SK-N-MC (cell line): ENCODE results near the gene MREG.

Experiments
- DNase-seq: peaks from one replicate; pipeline ENCODE4 v3.0.0-alpha.2; 2011; ENCODE audit warnings: low read depth, low spot score
- H3K27ac ChIP-seq: fragments of 200-600 bp; sonication (generic); 2 replicates; pipeline ENCODE4 v1.5.1; 2016; ENCODE audit warnings: mixed run types
- H3K36me3 ChIP-seq: fragments of 200-600 bp; sonication (generic); 2 replicates; pipeline ENCODE4 v1.6.1; 2017; ENCODE audit warnings: antibody characterized with exemption, low read length, mixed read lengths; ENCODE audit not compliant: insufficient read depth
- H3K4me3 ChIP-seq: fragments of 200-600 bp; sonication (generic); 2 replicates; pipeline ENCODE4 v1.5.1; 2016
- H3K9ac ChIP-seq: fragments of 200-600 bp; sonication (generic); 2 replicates; pipeline ENCODE4 v1.8.0; 2017; ENCODE audit warnings: mixed run types, mixed read lengths; ENCODE audit not compliant: insufficient read length
- H3K9me3 ChIP-seq: fragments of 200-600 bp; sonication (generic); 2 replicates; pipeline ENCODE4 v1.6.1; 2017; ENCODE audit warnings: low read depth, mild to moderate bottlenecking, antibody characterized with exemption, low read length, moderate library complexity, mixed read lengths
- EZH2 ChIP-seq: fragments of 200-600 bp; sonication (generic); IDR thresholded peaks from one replicate; pipeline ENCODE4 v1.6.1; 2017; ENCODE audit warnings: antibody characterized with exemption
- FOXP2 ChIP-seq: optimal IDR thresholded peaks from 2 replicates; pipeline ENCODE3; 2011; ENCODE audit warnings: mild to moderate bottlenecking, moderate library complexity; ENCODE audit not compliant: insufficient read depth; ENCODE audit errors: extremely low read length, control extremely low read depth
- POLR2AphosphoS5 ChIP-seq: IDR thresholded peaks from 2 replicates; pipeline ENCODE4 v1.6.1; 2012; ENCODE audit warnings: mild to moderate bottlenecking, low read depth, low read length, borderline replicate concordance

MREG gene

GRCh38 chr2:216030216-216030615, 16.9 kb upstream of the MREG start:
- H3K9ac ChIP-seq = no peak overlapping the region
- TF ChIP-seq FOXP2 (no peak), EZH2 (no peak), POLR2AphosphoS5 (no peak)
- DNase-seq = no peak
- H3K36me3 ChIP-seq = no peaks in the 10 kb centered on the region
- no peak overlapping the region for H3K4me3 ChIP-seq
- no peak overlapping the region for H3K27ac ChIP-seq
- H3K9me3 ChIP-seq = no peaks in the 10 kb centered on the region

- Histone ChIP-seq H3K27ac (no peak overlapping the region; the same call in 1 of the 2 replicates), H3K9ac (no peak overlapping the region), H3K36me3 (no peaks in the 10 kb centered on the region), H3K4me3 (no peak overlapping the region), H3K9me3 (no peaks in the 10 kb centered on the region)
- DNase-seq = no peak
- TF ChIP-seq FOXP2 = no peak
Observed at GRCh38 chr2:216029416-216030129, 16.2 kb upstream of the MREG start.

GRCh38 chr2:216024779-216025336, 11.5 kb upstream of the MREG start:
- no peak for TF ChIP-seq EZH2
- TF ChIP-seq FOXP2 = no peak
- TF ChIP-seq POLR2AphosphoS5 = no peak
- DNase-seq = no peak
- H3K27ac ChIP-seq = no peak overlapping the region
- no peak overlapping the region for H3K4me3 ChIP-seq
- no peak overlapping the region for H3K9ac ChIP-seq
- no peaks in the 10 kb centered on the region for H3K9me3 ChIP-seq
- no peaks in the 10 kb centered on the region for H3K36me3 ChIP-seq

GRCh38 chr2:216023055-216023648, 9.8 kb upstream of the MREG start:
- Histone ChIP-seq H3K9ac (no peak overlapping the region), H3K27ac (no peak overlapping the region), H3K4me3 (no peak overlapping the region), H3K9me3 (no peaks in the 10 kb centered on the region), H3K36me3 (no peaks in the 10 kb centered on the region)
- TF ChIP-seq EZH2 (no peak), FOXP2 (no peak), POLR2AphosphoS5 (no peak)
- no peak for DNase-seq

GRCh38 chr2:216021768-216022565, 8.6 kb upstream of the MREG start:
- Histone ChIP-seq H3K9me3 (no peaks in the 10 kb centered on the region), H3K27ac (no peak overlapping the region), H3K36me3 (no peaks in the 10 kb centered on the region), H3K9ac (no peak overlapping the region), H3K4me3 (no peak overlapping the region)
- TF ChIP-seq FOXP2 (no peak), POLR2AphosphoS5 (no peak), EZH2 (no peak)
- no peak for DNase-seq

GRCh38 chr2:216018709-216019108, 5.4 kb upstream of the MREG start:
- Histone ChIP-seq H3K36me3 (no peaks in the 10 kb centered on the region), H3K9ac (no peak overlapping the region), H3K4me3 (no peak overlapping the region), H3K9me3 (no peaks in the 10 kb centered on the region), H3K27ac (no peak overlapping the region)
- no peak for TF ChIP-seq POLR2AphosphoS5
- no peak for TF ChIP-seq EZH2
- TF ChIP-seq FOXP2 = no peak
- no peak for DNase-seq

GRCh38 chr2:216017365-216017764, 4.0 kb upstream of the MREG start:
- TF ChIP-seq POLR2AphosphoS5 (no peak), EZH2 (no peak), FOXP2 (no peak)
- H3K27ac ChIP-seq = peak overlapping the region; percentile 69
- H3K9ac ChIP-seq = no peak overlapping the region
- no peak overlapping the region for H3K4me3 ChIP-seq
- no peaks in the 10 kb centered on the region for H3K36me3 ChIP-seq
- no peaks in the 10 kb centered on the region for H3K9me3 ChIP-seq
- DNase-seq = no peak

GRCh38 chr2:216016581-216016980, 3.2 kb upstream of the MREG start:
- H3K27ac ChIP-seq = 0 out of 2 replicates have a peak overlapping the region, but pooled peaks have one; percentile 69
- no peaks in the 10 kb centered on the region for H3K9me3 ChIP-seq
- TF ChIP-seq FOXP2 = no peak
- no peak for TF ChIP-seq POLR2AphosphoS5
- TF ChIP-seq EZH2 = no peak
- H3K36me3 ChIP-seq = no peaks in the 10 kb centered on the region
- H3K9ac ChIP-seq = no peak overlapping the region
- DNase-seq = no peak
- no peak overlapping the region for H3K4me3 ChIP-seq
